ENCODE results near the gene HIPK2.
"Not testable (repeated sequence)": the region's sequence is repeated elsewhere in the genome, so short reads cannot be mapped to it uniquely, and the experiment has no call there.

The HIPK2 gene

GRCh38 chr7:139618482-139619366 lies 159.1 kb downstream of the HIPK2 start:
- no peak for DNase-seq (ENCODE audit: low read depth)

- no peak for DNase-seq (ENCODE audit: low read depth)
Measured at GRCh38 chr7:139617074-139617473, 160.7 kb downstream of the HIPK2 start.

GRCh38 chr7:139614886-139615285 lies 162.9 kb downstream of the HIPK2 start:
- no peak for DNase-seq (ENCODE audit: low read depth)

GRCh38 chr7:139613971-139614411 lies 163.8 kb downstream of the HIPK2 start:
- DNase-seq (ENCODE audit: low read depth): no peak

- DNase-seq (ENCODE audit: low read depth): not testable (repeated sequence)
Measured at GRCh38 chr7:139611556-139611955, 166.2 kb downstream of the HIPK2 start.

GRCh38 chr7:139610595-139610994 lies 167.2 kb downstream of the HIPK2 start:
- DNase-seq (ENCODE audit: low read depth): no peak

GRCh38 chr7:139603896-139604295 lies 173.9 kb downstream of the HIPK2 start:
- no peak for DNase-seq (ENCODE audit: low read depth)

- DNase-seq (ENCODE audit: low read depth): no peak
Measured at GRCh38 chr7:139603282-139603681, 174.5 kb downstream of the HIPK2 start.

GRCh38 chr7:139602143-139602722 lies 175.6 kb downstream of the HIPK2 start:
- DNase-seq (ENCODE audit: low read depth): no peak

GRCh38 chr7:139601176-139601575 lies 176.6 kb downstream of the HIPK2 start:
- no peak for DNase-seq (ENCODE audit: low read depth)

GRCh38 chr7:139600306-139600705 lies 177.5 kb downstream of the HIPK2 start:
- DNase-seq (ENCODE audit: low read depth): no peak

GRCh38 chr7:139598642-139599041 lies 179.2 kb downstream of the HIPK2 start:
- DNase-seq (ENCODE audit: low read depth): no peak

GRCh38 chr7:139597028-139597427 lies 180.8 kb downstream of the HIPK2 start:
- DNase-seq (ENCODE audit: low read depth): no peak

GRCh38 chr7:139596626-139597025 lies 181.2 kb downstream of the HIPK2 start:
- DNase-seq (ENCODE audit: low read depth): no peak

GRCh38 chr7:139595806-139596205 lies 182.0 kb downstream of the HIPK2 start:
- DNase-seq (ENCODE audit: low read depth): no peak

GRCh38 chr7:139594911-139595476 lies 182.8 kb downstream of the HIPK2 start:
- DNase-seq (ENCODE audit: low read depth): no peak

GRCh38 chr7:139594090-139594489 lies 183.7 kb downstream of the HIPK2 start:
- DNase-seq (ENCODE audit: low read depth): no peak

- DNase-seq (ENCODE audit: low read depth): no peak
Measured at GRCh38 chr7:139592801-139593461, 184.9 kb downstream of the HIPK2 start.

GRCh38 chr7:139591550-139592195 lies 186.1 kb downstream of the HIPK2 start:
- no peak for DNase-seq (ENCODE audit: low read depth)

- no peak for DNase-seq (ENCODE audit: low read depth)
Measured at GRCh38 chr7:139589474-139589873, 188.3 kb downstream of the HIPK2 start.

- no peak for DNase-seq (ENCODE audit: low read depth)
Measured at GRCh38 chr7:139588632-139589031, 189.2 kb downstream of the HIPK2 start.

GRCh38 chr7:139587535-139587934 lies 190.3 kb downstream of the HIPK2 start:
- DNase-seq (ENCODE audit: low read depth): no peak

Data from T-helper 22 cell (primary cell).